Astrocyte (in vitro differentiated cells and primary cell): ENCODE measurements around the gene ZNF518B. TPM values are rescaled to one million over a fixed set of nuclear protein-coding genes. Genes with fewer than 3 reads are reported as not detected.
"Not testable (repeated sequence)": the region's sequence is repeated elsewhere in the genome, so short reads cannot be mapped to it uniquely, and the experiment has no call there.

Source experiments
- DNase-seq: peaks from one replicate; pipeline ENCODE4 v3.0.0-alpha.2; 2010; ENCODE audit warnings: low read depth
- FAIRE-seq: peaks from 2 replicates; lab custom pipeline; 2011; peaks lifted over from hg19 to GRCh38; lab: Jason Lieb, UNC
- H2AFZ ChIP-seq: 2 replicates; pipeline ENCODE4 v1.6.0; 2012; ENCODE audit warnings: low read depth, low read length, inconsistent platforms
- H3K27ac ChIP-seq: 2 replicates; pipeline ENCODE4 v1.5.1; 2011; ENCODE audit warnings: low read depth, low read length, inconsistent platforms
- H3K27me3 ChIP-seq: 2 replicates; pipeline ENCODE4 v1.6.0; 2011; ENCODE audit warnings: low read length, inconsistent platforms; ENCODE audit not compliant: insufficient read depth
- H3K36me3 ChIP-seq: 2 replicates; pipeline ENCODE4 v1.5.1; 2011; ENCODE audit warnings: low read length, inconsistent platforms; ENCODE audit not compliant: insufficient read depth
- H3K4me1 ChIP-seq: 2 replicates; pipeline ENCODE4 v1.5.1; 2011; ENCODE audit warnings: low read length, inconsistent platforms; ENCODE audit not compliant: insufficient read depth
- H3K4me2 ChIP-seq: 2 replicates; pipeline ENCODE4 v1.6.0; 2012; ENCODE audit warnings: low read length, inconsistent platforms
- H3K4me3 ChIP-seq: 2 replicates; pipeline ENCODE4 v1.5.1; 2011; ENCODE audit warnings: low read depth, mild to moderate bottlenecking, low read length, inconsistent platforms; ENCODE audit not compliant: insufficient read depth
- H3K79me2 ChIP-seq: 2 replicates; pipeline ENCODE4 v1.6.0; 2012; ENCODE audit warnings: mild to moderate bottlenecking, low read length, inconsistent platforms; ENCODE audit not compliant: insufficient read depth
- H3K9ac ChIP-seq: 2 replicates; pipeline ENCODE4 v1.6.0; 2012; ENCODE audit warnings: mild to moderate bottlenecking, low read length, inconsistent platforms
- H3K9me3 ChIP-seq: 2 replicates; pipeline ENCODE4 v1.5.1; 2012; ENCODE audit warnings: low read depth, mild to moderate bottlenecking, low read length, inconsistent platforms; ENCODE audit not compliant: insufficient read depth
- H4K20me1 ChIP-seq: 2 replicates; pipeline ENCODE4 v1.6.0; 2012; ENCODE audit warnings: low read length, inconsistent platforms; ENCODE audit not compliant: insufficient read depth
- H3K27ac Mint-ChIP-seq: one replicate; pipeline ENCODE4 v1.8.0; 2021; ENCODE audit warnings: mild to moderate bottlenecking, mixed read lengths; ENCODE audit not compliant: unreplicated experiment
- H3K27me3 Mint-ChIP-seq: one replicate; pipeline ENCODE4 v1.8.0; 2021; ENCODE audit warnings: low read depth, mixed read lengths; ENCODE audit not compliant: unreplicated experiment
- H3K36me3 Mint-ChIP-seq: one replicate; pipeline ENCODE4 v1.8.0; 2021; ENCODE audit warnings: low read depth, mixed read lengths; ENCODE audit not compliant: unreplicated experiment
- H3K4me1 Mint-ChIP-seq: one replicate; pipeline ENCODE4 v1.8.0; 2021; ENCODE audit warnings: low read depth, mixed read lengths; ENCODE audit not compliant: unreplicated experiment
- H3K4me3 Mint-ChIP-seq: one replicate; pipeline ENCODE4 v1.8.0; 2021; ENCODE audit warnings: mild to moderate bottlenecking, moderate library complexity, mixed read lengths; ENCODE audit not compliant: unreplicated experiment
- H3K9me3 Mint-ChIP-seq: one replicate; pipeline ENCODE4 v1.8.0; 2021; ENCODE audit warnings: mild to moderate bottlenecking, mixed read lengths; ENCODE audit not compliant: unreplicated experiment
- EZH2 ChIP-seq: IDR thresholded peaks from 2 replicates; pipeline ENCODE4 v1.6.1; 2012; ENCODE audit warnings: mild to moderate bottlenecking, low read length, inconsistent platforms; ENCODE audit not compliant: insufficient read depth
- total RNA-seq: library from RNA; stranded (reverse); gene quantifications from 2 replicates; pipeline ENCODE4 v1.2.1, GENCODE V29; 2021
- TF ChIP-seq, protein P1 (sequence below): IDR thresholded peaks from 2 replicates; pipeline ENCODE4 v1.5.1; 2011; ENCODE audit warnings: low read depth, mild to moderate bottlenecking, inconsistent platforms, low read length, moderate library complexity; ENCODE audit not compliant: insufficient read depth

ZNF518B gene
- total RNA-seq, 1 donor from 2014 or later: 33.1 TPM

DNA sequence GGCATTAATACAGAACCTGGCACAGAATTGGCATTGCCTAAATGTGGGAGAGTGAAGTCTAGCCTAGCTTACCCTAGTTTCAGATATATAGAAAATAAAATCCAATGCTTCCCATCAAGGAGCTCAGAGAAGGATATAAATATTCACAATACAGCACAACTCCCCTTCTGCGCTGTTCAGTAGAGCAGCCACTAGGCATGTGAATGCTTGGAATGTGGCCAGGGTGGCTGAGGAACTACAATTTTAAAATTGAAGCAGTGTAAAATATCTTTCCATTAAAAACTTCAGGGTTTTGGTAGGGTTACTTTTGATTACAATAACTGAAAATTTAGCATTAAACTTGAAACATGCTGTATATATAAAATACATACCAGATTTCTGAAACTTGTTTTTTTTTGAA lies 19.5 kb downstream of the ZNF518B start:
- H3K27me3 Mint-ChIP-seq: no peaks in the 10 kb centered on the region
- TF ChIP-seq, protein P1, sequence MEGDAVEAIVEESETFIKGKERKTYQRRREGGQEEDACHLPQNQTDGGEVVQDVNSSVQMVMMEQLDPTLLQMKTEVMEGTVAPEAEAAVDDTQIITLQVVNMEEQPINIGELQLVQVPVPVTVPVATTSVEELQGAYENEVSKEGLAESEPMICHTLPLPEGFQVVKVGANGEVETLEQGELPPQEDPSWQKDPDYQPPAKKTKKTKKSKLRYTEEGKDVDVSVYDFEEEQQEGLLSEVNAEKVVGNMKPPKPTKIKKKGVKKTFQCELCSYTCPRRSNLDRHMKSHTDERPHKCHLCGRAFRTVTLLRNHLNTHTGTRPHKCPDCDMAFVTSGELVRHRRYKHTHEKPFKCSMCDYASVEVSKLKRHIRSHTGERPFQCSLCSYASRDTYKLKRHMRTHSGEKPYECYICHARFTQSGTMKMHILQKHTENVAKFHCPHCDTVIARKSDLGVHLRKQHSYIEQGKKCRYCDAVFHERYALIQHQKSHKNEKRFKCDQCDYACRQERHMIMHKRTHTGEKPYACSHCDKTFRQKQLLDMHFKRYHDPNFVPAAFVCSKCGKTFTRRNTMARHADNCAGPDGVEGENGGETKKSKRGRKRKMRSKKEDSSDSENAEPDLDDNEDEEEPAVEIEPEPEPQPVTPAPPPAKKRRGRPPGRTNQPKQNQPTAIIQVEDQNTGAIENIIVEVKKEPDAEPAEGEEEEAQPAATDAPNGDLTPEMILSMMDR: no peak
- no peak for TF ChIP-seq EZH2
- Histone ChIP-seq H2AFZ (no peak overlapping the region), H3K79me2 (no peaks in the 10 kb centered on the region), H3K9me3 (no peaks in the 10 kb centered on the region), H3K27ac (no peak overlapping the region), H3K9ac (no peak overlapping the region), H4K20me1 (peaks cover 9% of the 10 kb centered on the region), H3K4me3 (no peak overlapping the region), H3K4me1 (no peaks in the 10 kb centered on the region), H3K4me2 (no peak overlapping the region), H3K27me3 (no peaks in the 10 kb centered on the region), H3K36me3 (peaks cover 2% of the 10 kb centered on the region)
- H3K27ac Mint-ChIP-seq: no peak overlapping the region
- H3K36me3 Mint-ChIP-seq: peaks cover 2% of the 10 kb centered on the region
- H3K4me3 Mint-ChIP-seq: no peak overlapping the region
- peaks cover 3% of the 10 kb centered on the region for H3K4me1 Mint-ChIP-seq
- DNase-seq (no peak), FAIRE-seq (no peak)
- no peaks in the 10 kb centered on the region for H3K9me3 Mint-ChIP-seq

DNA sequence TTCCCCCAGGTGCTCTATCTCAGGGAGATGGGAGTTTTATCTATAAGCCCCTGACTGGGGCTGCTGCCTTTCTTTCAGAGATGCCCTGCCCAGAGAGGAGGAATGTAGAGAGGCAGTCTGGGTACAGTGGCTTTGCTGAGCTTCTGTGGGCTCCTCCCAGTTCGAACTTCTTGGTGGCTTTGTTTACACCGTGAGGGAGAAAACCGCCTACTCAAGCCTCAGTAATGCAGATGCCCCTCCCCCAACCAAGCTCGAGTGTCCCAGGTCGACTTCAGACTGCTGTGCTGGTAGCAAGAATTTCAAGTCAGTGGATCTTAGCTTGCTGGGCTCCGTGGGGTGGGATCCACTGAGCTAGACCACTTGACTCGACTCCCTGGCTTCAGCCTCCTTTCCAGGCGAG lies 29.5 kb downstream of the ZNF518B start:
- FAIRE-seq, H3K4me2 ChIP-seq, H3K27ac ChIP-seq, H3K27me3 ChIP-seq, H4K20me1 ChIP-seq, H3K79me2 ChIP-seq, H3K4me1 ChIP-seq, H3K36me3 Mint-ChIP-seq, DNase-seq, H3K4me3 ChIP-seq, H3K36me3 ChIP-seq, H3K4me1 Mint-ChIP-seq, H2AFZ ChIP-seq, H3K27ac Mint-ChIP-seq, H3K27me3 Mint-ChIP-seq, H3K4me3 Mint-ChIP-seq, H3K9ac ChIP-seq, H3K9me3 ChIP-seq: not testable (repeated sequence)
- peaks cover 12% of the 10 kb centered on the region for H3K9me3 Mint-ChIP-seq

DNA sequence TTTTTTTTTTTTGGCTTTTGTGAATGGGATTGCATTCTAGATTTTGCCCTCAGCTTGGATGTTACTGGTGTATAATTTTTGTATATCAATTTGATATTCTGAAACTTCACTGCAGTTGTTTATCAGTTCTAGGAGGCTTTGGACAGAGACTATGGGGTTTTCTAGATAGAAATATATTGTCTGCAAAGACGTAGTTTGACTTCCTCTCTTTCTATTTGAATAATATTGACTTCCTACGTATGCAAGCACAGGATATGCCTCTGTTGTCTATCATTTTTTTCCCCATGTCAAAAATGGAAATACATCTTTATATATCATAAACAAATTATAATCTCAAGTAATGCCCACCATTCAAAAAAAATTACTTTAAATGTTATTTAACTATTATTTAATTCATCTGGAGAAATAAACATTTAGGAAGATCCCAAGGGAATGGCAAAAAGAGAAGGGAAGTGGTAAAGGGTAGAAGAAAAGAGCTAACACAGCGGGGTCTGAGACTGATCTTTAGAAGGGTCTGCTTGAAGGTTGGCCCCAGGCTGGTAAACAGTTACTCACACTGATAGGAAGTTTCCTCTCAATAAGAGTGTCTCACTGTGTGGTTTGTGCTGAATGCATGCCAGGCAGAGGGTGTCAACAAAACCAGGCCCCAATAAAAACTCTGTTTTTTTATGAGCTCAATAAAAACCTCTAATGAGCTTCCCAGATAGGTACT lies 35.7 kb downstream of the ZNF518B start:
- Histone ChIP-seq H3K4me3 (no peak overlapping the region), H3K36me3 (no peaks in the 10 kb centered on the region), H3K4me1 (no peaks in the 10 kb centered on the region), H3K27ac (no peak overlapping the region), H4K20me1 (no peaks in the 10 kb centered on the region), H3K27me3 (no peaks in the 10 kb centered on the region), H3K4me2 (no peak overlapping the region), H2AFZ (no peak overlapping the region), H3K9me3 (no peaks in the 10 kb centered on the region), H3K9ac (no peak overlapping the region), H3K79me2 (no peaks in the 10 kb centered on the region)
- FAIRE-seq: no peak
- no peak overlapping the region for H3K4me3 Mint-ChIP-seq
- H3K36me3 Mint-ChIP-seq: no peaks in the 10 kb centered on the region
- no peak for TF ChIP-seq EZH2
- TF ChIP-seq, protein P1: no peak
- H3K9me3 Mint-ChIP-seq: peaks cover 2% of the 10 kb centered on the region
- no peak for DNase-seq
- H3K27ac Mint-ChIP-seq: no peak overlapping the region
- H3K27me3 Mint-ChIP-seq: peaks cover 2% of the 10 kb centered on the region
- no peaks in the 10 kb centered on the region for H3K4me1 Mint-ChIP-seq
